Measurements from ENCODE around the gene DCLK1.

DCLK1 gene

DNA sequence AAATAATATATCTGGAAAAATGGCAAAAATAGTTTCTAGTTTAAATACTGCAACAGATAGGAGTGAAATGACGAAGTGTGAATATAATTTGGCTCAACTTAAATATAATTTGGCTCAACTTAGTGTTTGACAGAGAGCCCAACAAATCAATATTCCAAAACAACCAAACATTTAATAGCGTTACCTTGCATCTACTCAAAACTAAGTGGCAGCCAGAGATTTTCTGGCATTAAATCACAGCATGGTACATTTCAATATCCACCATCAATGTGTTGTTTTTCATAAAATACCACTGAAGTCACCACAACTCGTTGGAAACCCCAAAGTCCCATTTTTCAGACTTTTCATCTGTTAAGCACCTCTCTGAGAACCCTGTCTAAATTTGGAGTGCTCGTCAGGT is 69.6 kb downstream of the DCLK1 start:
- TF ChIP-seq POLR2AphosphoS5 (IDR thresholded peaks at IDR 0.05; ENCODE audit: low read depth, low read length) = no peak
- TF ChIP-seq FOXP2 (optimal IDR thresholded peaks at IDR 0.05; ENCODE audit: borderline replicate concordance, extremely low read depth, extremely low read length, insufficient read depth) = no peak
- TF ChIP-seq TAF1 (IDR thresholded peaks at IDR 0.05; ENCODE audit: borderline replicate concordance, insufficient read depth, low read length) = no peak
- TF ChIP-seq, protein P1, sequence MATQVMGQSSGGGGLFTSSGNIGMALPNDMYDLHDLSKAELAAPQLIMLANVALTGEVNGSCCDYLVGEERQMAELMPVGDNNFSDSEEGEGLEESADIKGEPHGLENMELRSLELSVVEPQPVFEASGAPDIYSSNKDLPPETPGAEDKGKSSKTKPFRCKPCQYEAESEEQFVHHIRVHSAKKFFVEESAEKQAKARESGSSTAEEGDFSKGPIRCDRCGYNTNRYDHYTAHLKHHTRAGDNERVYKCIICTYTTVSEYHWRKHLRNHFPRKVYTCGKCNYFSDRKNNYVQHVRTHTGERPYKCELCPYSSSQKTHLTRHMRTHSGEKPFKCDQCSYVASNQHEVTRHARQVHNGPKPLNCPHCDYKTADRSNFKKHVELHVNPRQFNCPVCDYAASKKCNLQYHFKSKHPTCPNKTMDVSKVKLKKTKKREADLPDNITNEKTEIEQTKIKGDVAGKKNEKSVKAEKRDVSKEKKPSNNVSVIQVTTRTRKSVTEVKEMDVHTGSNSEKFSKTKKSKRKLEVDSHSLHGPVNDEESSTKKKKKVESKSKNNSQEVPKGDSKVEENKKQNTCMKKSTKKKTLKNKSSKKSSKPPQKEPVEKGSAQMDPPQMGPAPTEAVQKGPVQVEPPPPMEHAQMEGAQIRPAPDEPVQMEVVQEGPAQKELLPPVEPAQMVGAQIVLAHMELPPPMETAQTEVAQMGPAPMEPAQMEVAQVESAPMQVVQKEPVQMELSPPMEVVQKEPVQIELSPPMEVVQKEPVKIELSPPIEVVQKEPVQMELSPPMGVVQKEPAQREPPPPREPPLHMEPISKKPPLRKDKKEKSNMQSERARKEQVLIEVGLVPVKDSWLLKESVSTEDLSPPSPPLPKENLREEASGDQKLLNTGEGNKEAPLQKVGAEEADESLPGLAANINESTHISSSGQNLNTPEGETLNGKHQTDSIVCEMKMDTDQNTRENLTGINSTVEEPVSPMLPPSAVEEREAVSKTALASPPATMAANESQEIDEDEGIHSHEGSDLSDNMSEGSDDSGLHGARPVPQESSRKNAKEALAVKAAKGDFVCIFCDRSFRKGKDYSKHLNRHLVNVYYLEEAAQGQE (IDR thresholded peaks at IDR 0.05; ENCODE audit: insufficient read depth in 1 of 2, low read depth in 2 of 2, low read length in 2 of 2) = no peak
- TF ChIP-seq SIN3A (IDR thresholded peaks at IDR 0.05; ENCODE audit: borderline replicate concordance, insufficient read depth, low read length) = no peak

DNA sequence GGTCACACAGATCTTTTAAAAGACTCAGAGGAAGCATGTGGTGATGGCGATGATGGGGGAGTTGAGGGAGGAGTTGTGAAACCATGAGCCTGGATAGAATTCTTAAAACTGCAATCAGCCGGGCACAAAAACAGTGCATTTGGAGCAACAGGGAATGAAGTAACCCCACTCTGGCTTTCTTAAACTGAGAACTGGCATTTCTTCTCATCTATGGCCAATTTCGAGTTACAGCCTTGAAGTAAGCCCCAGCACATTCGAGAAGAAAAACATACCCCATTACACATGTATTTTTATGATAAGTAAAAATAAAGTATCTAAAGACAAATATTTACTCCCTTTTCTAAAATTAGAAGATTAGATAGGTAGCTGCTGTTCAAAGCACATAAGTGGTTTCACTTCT is 70.1 kb downstream of the DCLK1 start:
- TF ChIP-seq, protein P1 (IDR thresholded peaks at IDR 0.05; ENCODE audit: insufficient read depth in 1 of 2, low read depth in 2 of 2, low read length in 2 of 2) = no peak
- TF ChIP-seq SIN3A (IDR thresholded peaks at IDR 0.05; ENCODE audit: borderline replicate concordance, insufficient read depth, low read length) (no peak), TAF1 (IDR thresholded peaks at IDR 0.05; ENCODE audit: borderline replicate concordance, insufficient read depth, low read length) (no peak), POLR2AphosphoS5 (IDR thresholded peaks at IDR 0.05; ENCODE audit: low read depth, low read length) (no peak), FOXP2 (optimal IDR thresholded peaks at IDR 0.05; ENCODE audit: borderline replicate concordance, extremely low read depth, extremely low read length, insufficient read depth) (no peak)

DNA sequence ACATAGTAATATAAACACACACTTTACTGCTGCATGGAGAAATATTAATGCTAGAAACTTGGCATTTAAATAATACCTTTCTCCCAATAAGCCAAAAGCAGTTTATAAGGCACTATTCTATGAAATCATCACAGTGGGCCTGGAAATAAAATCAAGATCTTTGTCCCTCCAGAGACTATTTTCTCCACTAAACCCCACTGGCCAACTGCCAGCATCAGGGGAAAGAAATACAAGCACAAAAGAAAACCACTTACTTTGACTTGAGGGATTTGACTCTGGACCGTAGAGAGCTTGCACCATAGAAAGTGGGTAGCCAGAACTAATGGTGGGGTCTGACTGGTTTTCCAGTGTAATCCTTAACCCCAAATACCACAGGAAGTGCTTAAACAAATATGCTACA is 71.9 kb downstream of the DCLK1 start:
- TF ChIP-seq SIN3A (IDR thresholded peaks at IDR 0.05; ENCODE audit: borderline replicate concordance, insufficient read depth, low read length) (no peak), POLR2AphosphoS5 (IDR thresholded peaks at IDR 0.05; ENCODE audit: low read depth, low read length) (no peak), FOXP2 (optimal IDR thresholded peaks at IDR 0.05; ENCODE audit: borderline replicate concordance, extremely low read depth, extremely low read length, insufficient read depth) (no peak), TAF1 (IDR thresholded peaks at IDR 0.05; ENCODE audit: borderline replicate concordance, insufficient read depth, low read length) (no peak)
- TF ChIP-seq, protein P1 (IDR thresholded peaks at IDR 0.05; ENCODE audit: insufficient read depth in 1 of 2, low read depth in 2 of 2, low read length in 2 of 2) = no peak

DNA sequence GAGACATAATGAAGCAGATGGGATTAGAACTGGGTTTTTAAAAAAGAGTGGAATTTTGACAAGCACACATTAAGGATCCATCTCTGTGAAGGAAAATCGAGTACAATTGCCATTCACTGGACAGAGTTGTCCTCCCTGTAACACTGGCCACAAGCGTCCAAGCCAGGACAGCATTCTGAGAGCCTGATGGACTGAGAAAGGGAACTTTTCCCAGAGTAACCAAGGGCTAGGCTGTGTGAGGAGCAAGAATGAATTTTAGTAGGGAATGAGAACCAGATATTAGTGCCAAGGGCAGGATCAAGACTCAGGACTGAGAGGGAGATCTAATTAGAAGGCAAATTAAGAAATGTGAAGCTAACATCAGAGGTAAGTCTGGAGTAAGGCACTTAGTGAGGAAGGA is 73.1 kb downstream of the DCLK1 start:
- TF ChIP-seq FOXP2 (optimal IDR thresholded peaks at IDR 0.05; ENCODE audit: borderline replicate concordance, extremely low read depth, extremely low read length, insufficient read depth) (no peak), TAF1 (IDR thresholded peaks at IDR 0.05; ENCODE audit: borderline replicate concordance, insufficient read depth, low read length) (no peak), SIN3A (IDR thresholded peaks at IDR 0.05; ENCODE audit: borderline replicate concordance, insufficient read depth, low read length) (no peak), POLR2AphosphoS5 (IDR thresholded peaks at IDR 0.05; ENCODE audit: low read depth, low read length) (no peak)
- TF ChIP-seq, protein P1 (IDR thresholded peaks at IDR 0.05; ENCODE audit: insufficient read depth in 1 of 2, low read depth in 2 of 2, low read length in 2 of 2) = no peak

DNA sequence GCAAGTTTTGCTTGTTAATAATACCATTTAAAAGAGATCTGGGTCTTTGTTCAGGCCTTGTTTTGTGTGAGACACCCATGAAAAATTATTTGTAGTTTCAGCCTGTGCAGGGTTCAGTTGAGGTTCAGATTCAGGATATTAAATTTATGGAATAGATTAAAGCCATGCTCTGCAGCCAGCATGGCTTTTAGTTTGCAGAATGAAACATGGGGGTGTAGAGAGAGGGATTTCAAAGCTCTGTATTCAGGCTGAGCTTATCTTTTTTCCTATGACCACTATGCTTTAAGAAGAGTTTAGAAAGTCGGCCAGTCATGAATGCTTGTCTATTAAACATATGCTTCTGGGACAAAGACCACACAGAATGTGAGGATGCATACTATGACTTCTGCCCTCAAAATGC is 73.6 kb downstream of the DCLK1 start:
- TF ChIP-seq, protein P1 (IDR thresholded peaks at IDR 0.05; ENCODE audit: insufficient read depth in 1 of 2, low read depth in 2 of 2, low read length in 2 of 2) = no peak
- TF ChIP-seq TAF1 (IDR thresholded peaks at IDR 0.05; ENCODE audit: borderline replicate concordance, insufficient read depth, low read length) (no peak), SIN3A (IDR thresholded peaks at IDR 0.05; ENCODE audit: borderline replicate concordance, insufficient read depth, low read length) (no peak), FOXP2 (optimal IDR thresholded peaks at IDR 0.05; ENCODE audit: borderline replicate concordance, extremely low read depth, extremely low read length, insufficient read depth) (no peak), POLR2AphosphoS5 (IDR thresholded peaks at IDR 0.05; ENCODE audit: low read depth, low read length) (no peak)
